Caco-2 (cell line): Measurements from ENCODE around the gene ZBTB11. TPM values are rescaled to one million over a fixed set of nuclear protein-coding genes. Genes with fewer than 3 reads are reported as not detected.

ENCODE experiments used
- BruUV-seq: library from RNA; stranded (reverse); fragments of 400-500 nt; replicated peaks from 2 replicates; lab custom pipeline; 2021; lab: Mats Ljungman, UMichigan
- CTCF ChIA-PET: fragments of 300-600 bp; sonication (Branson Sonifier 250); formaldehyde crosslinking; loops from one replicate; lab custom pipeline; 2022; ENCODE audit warnings: antibody characterized with exemption; lab: Charles Lee
- POLR2A ChIA-PET: fragments of 300-600 bp; sonication (Branson Sonifier 250); formaldehyde crosslinking; loops from one replicate; lab custom pipeline; 2022; ENCODE audit warnings: antibody characterized with exemption; lab: Charles Lee
- DNase-seq, 2 experiments: peaks; one replicate each; pipeline versions ENCODE4 v3.0.0 to v3.0.0-alpha.2; 2020 to 2022
- H3K27me3 ChIP-seq: replicated peaks from 2 replicates; pipeline ENCODE4 v1.6.0; 2011; ENCODE audit warnings: low read length; ENCODE audit not compliant: control insufficient read depth, insufficient read depth
- H3K36me3 ChIP-seq: 2 replicates; pipeline ENCODE4 v1.5.1; 2011; ENCODE audit warnings: low read length; ENCODE audit not compliant: control insufficient read depth, insufficient read depth
- H3K4me1 ChIP-seq: fragments of 250-450 bp; sonication (Bioruptor Pico); 2 replicates; pipeline ENCODE4 v1.5.1; 2020; ENCODE audit warnings: mild to moderate bottlenecking
- H3K4me3 ChIP-seq: 2 replicates; pipeline ENCODE4 v1.5.1; 2011; ENCODE audit warnings: low read depth, mild to moderate bottlenecking, control low read depth, low read length
- H3K9me3 ChIP-seq: fragments of 250-450 bp; sonication (Bioruptor Pico); 2 replicates; pipeline ENCODE4 v1.5.1; 2020; ENCODE audit warnings: mild to moderate bottlenecking, moderate library complexity
- H3K27ac Mint-ChIP-seq: one replicate; pipeline ENCODE4 v1.8.0; 2022; ENCODE audit warnings: mixed read lengths; ENCODE audit not compliant: unreplicated experiment
- H3K27me3 Mint-ChIP-seq: one replicate; pipeline ENCODE4 v1.8.0; 2022; ENCODE audit warnings: mixed read lengths; ENCODE audit not compliant: insufficient read depth, unreplicated experiment
- H3K36me3 Mint-ChIP-seq: one replicate; pipeline ENCODE4 v1.8.0; 2022; ENCODE audit warnings: mild to moderate bottlenecking, mixed read lengths; ENCODE audit not compliant: insufficient read depth, unreplicated experiment
- H3K4me1 Mint-ChIP-seq: one replicate; pipeline ENCODE4 v1.8.0; 2022; ENCODE audit warnings: low read depth, mixed read lengths; ENCODE audit not compliant: unreplicated experiment
- H3K4me3 Mint-ChIP-seq: one replicate; pipeline ENCODE4 v1.8.0; 2022; ENCODE audit warnings: mild to moderate bottlenecking, moderate library complexity, mixed read lengths; ENCODE audit not compliant: unreplicated experiment
- H3K9me3 Mint-ChIP-seq: one replicate; pipeline ENCODE4 v1.8.0; 2022; ENCODE audit warnings: mixed read lengths; ENCODE audit not compliant: unreplicated experiment
- CTCF ChIP-seq, 2 experiments: fragments of 200-600 bp in 1 of 2; IDR thresholded peaks; 1 replicate in 1 of 2; 2 replicates in 1 of 2; pipeline versions ENCODE4 v1.5.1 to v1.8.0; 2011 to 2022; ENCODE audit warnings: antibody characterized with exemption in 1 of 2, control low read depth in 1 of 2, inconsistent platforms in 1 of 2, low read depth in 1 of 2, low read length in 1 of 2, mild to moderate bottlenecking in 1 of 2, moderate library complexity in 1 of 2; ENCODE audit not compliant: insufficient read depth in 1 of 2, severe bottlenecking in 1 of 2, unreplicated experiment in 1 of 2
- intact Hi-C: fragments of 100-400 bp; cut with micrococcal nuclease; formaldehyde crosslinking; loops from one replicate; pipeline ENCODE4 v1.10.0; 2022; ENCODE audit not compliant: unreplicated experiment
- total RNA-seq: library from RNA; stranded (reverse); gene quantifications from 2 replicates; pipeline ENCODE4 v1.2.3, GENCODE V29; 2022

ZBTB11 gene
- total RNA-seq, 1 experiment from 2014 or later, result 16.4 TPM

GRCh38 chr3:101703169-101703568 lies 26.2 kb upstream of the ZBTB11 start:
- Mint-ChIP-seq H3K27me3 (no peaks in the 10 kb centered on the region), H3K36me3 (no peaks in the 10 kb centered on the region), H3K27ac (no peak overlapping the region), H3K4me1 (no peaks in the 10 kb centered on the region), H3K9me3 (no peaks in the 10 kb centered on the region), H3K4me3 (no peak overlapping the region)
- POLR2A ChIA-PET, result no interaction called here
- no peak overlapping the region for H3K4me3 ChIP-seq
- no TSS peak for BruUV-seq
- H3K9me3 ChIP-seq, result no peaks in the 10 kb centered on the region
- H3K27me3 ChIP-seq, result no peaks in the 10 kb centered on the region
- peaks cover 10% of the 10 kb centered on the region for H3K4me1 ChIP-seq
- no peaks in the 10 kb centered on the region for H3K36me3 ChIP-seq
- CTCF ChIA-PET, result no interaction called here
- intact Hi-C loops, result no loop called here
- TF ChIP-seq CTCF (IDR thresholded peaks at IDR 0.05; ENCODE audit: insufficient read depth in 1 of 2, low read depth in 1 of 2, low read length in 1 of 2, severe bottlenecking in 1 of 2, unreplicated experiment in 1 of 2), result no peak
- no peak for DNase-seq

DNA sequence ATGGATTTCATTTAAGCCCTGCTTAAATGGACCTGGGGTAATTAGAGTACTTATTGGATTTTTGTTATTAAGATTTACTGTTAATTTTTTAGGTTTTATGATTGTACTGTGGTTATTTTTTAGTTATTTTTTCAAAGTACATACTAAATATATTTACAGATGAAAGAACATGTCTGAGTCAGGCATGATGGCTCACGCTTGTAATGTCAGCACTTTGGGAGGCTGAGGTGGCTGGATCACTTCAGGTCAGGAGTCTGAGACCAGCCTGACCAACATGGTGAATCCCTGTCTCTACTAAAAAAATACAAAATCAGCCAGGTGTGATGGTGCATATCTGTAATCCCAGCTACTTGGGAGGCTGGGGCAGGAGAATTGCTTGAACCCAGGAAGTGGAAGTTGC lies 25.8 kb upstream of the ZBTB11 start:
- DNase-seq, result no peak
- no peaks in the 10 kb centered on the region for H3K36me3 Mint-ChIP-seq
- no TSS peak for BruUV-seq
- H3K27ac Mint-ChIP-seq, result no peak overlapping the region
- intact Hi-C loops, result no loop called here
- H3K4me3 ChIP-seq, result no peak overlapping the region
- H3K4me3 Mint-ChIP-seq, result no peak overlapping the region
- CTCF ChIA-PET, result no interaction called here
- TF ChIP-seq CTCF (IDR thresholded peaks at IDR 0.05; ENCODE audit: insufficient read depth in 1 of 2, low read depth in 1 of 2, low read length in 1 of 2, severe bottlenecking in 1 of 2, unreplicated experiment in 1 of 2), result no peak
- no peaks in the 10 kb centered on the region for H3K9me3 ChIP-seq
- H3K4me1 ChIP-seq, result peaks cover 10% of the 10 kb centered on the region
- no peaks in the 10 kb centered on the region for H3K27me3 ChIP-seq
- H3K9me3 Mint-ChIP-seq, result no peaks in the 10 kb centered on the region
- POLR2A ChIA-PET, result no interaction called here
- no peaks in the 10 kb centered on the region for H3K36me3 ChIP-seq
- H3K4me1 Mint-ChIP-seq, result no peaks in the 10 kb centered on the region
- no peaks in the 10 kb centered on the region for H3K27me3 Mint-ChIP-seq

GRCh38 chr3:101701696-101702634 lies 25.0 kb upstream of the ZBTB11 start:
- no peak for TF ChIP-seq CTCF (IDR thresholded peaks at IDR 0.05; ENCODE audit: insufficient read depth in 1 of 2, low read depth in 1 of 2, low read length in 1 of 2, severe bottlenecking in 1 of 2, unreplicated experiment in 1 of 2)
- no peaks in the 10 kb centered on the region for H3K27me3 Mint-ChIP-seq
- no peak overlapping the region for H3K27ac Mint-ChIP-seq
- no peaks in the 10 kb centered on the region for H3K4me1 Mint-ChIP-seq
- CTCF ChIA-PET, result interaction anchor here (0.6 kb wide), 1 partner anchor 24 kb away, joined by 7 read pairs; no protein-coding TSS in a partner anchor
- BruUV-seq, result no TSS peak
- Histone ChIP-seq H3K36me3 (no peaks in the 10 kb centered on the region), H3K4me3 (no peak overlapping the region), H3K9me3 (no peaks in the 10 kb centered on the region), H3K4me1 (peaks cover 10% of the 10 kb centered on the region), H3K27me3 (no peaks in the 10 kb centered on the region)
- H3K9me3 Mint-ChIP-seq, result no peaks in the 10 kb centered on the region
- H3K36me3 Mint-ChIP-seq, result no peaks in the 10 kb centered on the region
- H3K4me3 Mint-ChIP-seq, result no peak overlapping the region
- POLR2A ChIA-PET, result no interaction called here
- DNase-seq, result no peak
- intact Hi-C loops, result no loop called here
